Cerebellar nuclear complex (tissue), 1 donor: ENCODE results near the gene OGFR.
A peak's percentile ranks its signal among the peaks of the same experiment; 100 is the strongest.

Source experiments
- DNase-seq, 2 experiments: peaks; one replicate each; lab custom pipeline; 2025; lab: John Stamatoyannopoulos, UW

Gene OGFR

GRCh38 chr20:62769346-62770071, 35.1 kb upstream of the OGFR start:
- DNase-seq, result no peak

GRCh38 chr20:62770111-62770910, 34.3 kb upstream of the OGFR start:
- no peak for DNase-seq

GRCh38 chr20:62770916-62771315, 33.7 kb upstream of the OGFR start:
- DNase-seq, result no peak

GRCh38 chr20:62771396-62772102, 33.1 kb upstream of the OGFR start:
- DNase-seq, result no peak

- no peak for DNase-seq
Observed at GRCh38 chr20:62772103-62772611, 32.5 kb upstream of the OGFR start.

GRCh38 chr20:62772619-62772989, 32.0 kb upstream of the OGFR start:
- DNase-seq, result no peak

GRCh38 chr20:62772990-62773844, 31.4 kb upstream of the OGFR start:
- no peak for DNase-seq

- no peak for DNase-seq
Observed at GRCh38 chr20:62773845-62774714, 30.6 kb upstream of the OGFR start.

- no peak for DNase-seq
Observed at GRCh38 chr20:62774762-62775161, 29.9 kb upstream of the OGFR start.

GRCh38 chr20:62775206-62775605, 29.4 kb upstream of the OGFR start:
- no peak for DNase-seq

GRCh38 chr20:62776035-62776691, 28.5 kb upstream of the OGFR start:
- DNase-seq, result no peak

- no peak for DNase-seq
Observed at GRCh38 chr20:62776692-62777527, 27.7 kb upstream of the OGFR start.

GRCh38 chr20:62777528-62777830, 27.2 kb upstream of the OGFR start:
- DNase-seq, result peak; percentile 27 to 63

GRCh38 chr20:62778058-62778457, 26.6 kb upstream of the OGFR start:
- no peak for DNase-seq

- DNase-seq, result no peak
Observed at GRCh38 chr20:62778601-62779416, 25.8 kb upstream of the OGFR start.

GRCh38 chr20:62779417-62779685, 25.3 kb upstream of the OGFR start:
- no peak for DNase-seq

GRCh38 chr20:62780204-62780603, 24.4 kb upstream of the OGFR start:
- DNase-seq, result no peak

GRCh38 chr20:62780696-62781095, 23.9 kb upstream of the OGFR start:
- DNase-seq, result no peak
